ENCODE data around the gene ARHGAP19.
A peak's percentile ranks its signal among the peaks of the same experiment; 100 is the strongest.

Gene ARHGAP19

GRCh38 chr10:97210543-97210960 lies 81.9 kb downstream of the ARHGAP19 start:
- no peak overlapping the region for H3K4me2 ChIP-seq
- H3K27me3 ChIP-seq: peaks cover 4 to 36% (median 25%) of the 10 kb centered on the region in 11 experiments; a peak in 20 of 22 replicates
- peaks cover 0 to 17% (median 0%) of the 10 kb centered on the region in 11 experiments; a peak in 6 of 22 replicates for H4K20me1 ChIP-seq
- no peak overlapping the region for H3K9ac ChIP-seq
- H3K9me3 ChIP-seq (replicated peaks in 1 of 11): 0 out of 22 replicates have a peak, but pooled peaks cover 0 to 2% (median 0%) of the 10 kb centered on the region in 11 experiments
- no peak overlapping the region for H3K4me3 ChIP-seq
- peaks cover under 1 to 3% (median 1%) of the 10 kb centered on the region in 10 experiments; a peak in 14 of 20 replicates for H3K4me1 ChIP-seq
- peaks cover 0 to 1% (median 0%) of the 10 kb centered on the region in 11 experiments; a peak in 2 of 22 replicates for H3K36me3 ChIP-seq
- no peak overlapping the region for H3K27ac ChIP-seq
- no peak for TF ChIP-seq Cebpa-rat (IDR thresholded peaks at IDR 0.05)

GRCh38 chr10:97207756-97208346 lies 84.6 kb downstream of the ARHGAP19 start:
- no peak overlapping the region for H3K27ac ChIP-seq
- peaks cover 0 to 22% (median 11%) of the 10 kb centered on the region in 11 experiments; a peak in 11 of 22 replicates for H3K27me3 ChIP-seq
- H3K4me2 ChIP-seq: no peak overlapping the region
- H4K20me1 ChIP-seq: peaks cover 0 to 16% (median 0%) of the 10 kb centered on the region in 11 experiments; a peak in 6 of 22 replicates
- H3K9ac ChIP-seq: no peak overlapping the region
- TF ChIP-seq Cebpa-rat (IDR thresholded peaks at IDR 0.05): no peak
- H3K9me3 ChIP-seq (replicated peaks in 1 of 11): peaks cover 0 to 13% (median 7%) of the 10 kb centered on the region in 11 experiments; a peak in 10 of 22 replicates
- no peak overlapping the region for H3K4me3 ChIP-seq
- H3K4me1 ChIP-seq: 0 out of 20 replicates have a peak, but pooled peaks cover 0 to under 1% (median 0%) of the 10 kb centered on the region in 10 experiments
- no peaks in the 10 kb centered on the region for H3K36me3 ChIP-seq

GRCh38 chr10:97207131-97207530 lies 85.3 kb downstream of the ARHGAP19 start:
- Histone ChIP-seq H3K9ac (no peak overlapping the region), H3K27ac (no peak overlapping the region), H3K4me3 (no peak overlapping the region), H4K20me1 (peaks cover 0 to 16% (median 0%) of the 10 kb centered on the region in 11 experiments; a peak in 6 of 22 replicates), H3K4me1 (peaks cover 0 to 7% (median 6%) of the 10 kb centered on the region in 10 experiments; a peak in 15 of 20 replicates), H3K9me3 (replicated peaks in 1 of 11) (peaks cover 0 to 13% (median 7%) of the 10 kb centered on the region in 11 experiments; a peak in 10 of 22 replicates), H3K4me2 (no peak overlapping the region), H3K36me3 (no peaks in the 10 kb centered on the region), H3K27me3 (peaks cover 0 to 28% (median 13%) of the 10 kb centered on the region in 11 experiments; a peak in 13 of 22 replicates)
- TF ChIP-seq Cebpa-rat (IDR thresholded peaks at IDR 0.05): no peak

DNA sequence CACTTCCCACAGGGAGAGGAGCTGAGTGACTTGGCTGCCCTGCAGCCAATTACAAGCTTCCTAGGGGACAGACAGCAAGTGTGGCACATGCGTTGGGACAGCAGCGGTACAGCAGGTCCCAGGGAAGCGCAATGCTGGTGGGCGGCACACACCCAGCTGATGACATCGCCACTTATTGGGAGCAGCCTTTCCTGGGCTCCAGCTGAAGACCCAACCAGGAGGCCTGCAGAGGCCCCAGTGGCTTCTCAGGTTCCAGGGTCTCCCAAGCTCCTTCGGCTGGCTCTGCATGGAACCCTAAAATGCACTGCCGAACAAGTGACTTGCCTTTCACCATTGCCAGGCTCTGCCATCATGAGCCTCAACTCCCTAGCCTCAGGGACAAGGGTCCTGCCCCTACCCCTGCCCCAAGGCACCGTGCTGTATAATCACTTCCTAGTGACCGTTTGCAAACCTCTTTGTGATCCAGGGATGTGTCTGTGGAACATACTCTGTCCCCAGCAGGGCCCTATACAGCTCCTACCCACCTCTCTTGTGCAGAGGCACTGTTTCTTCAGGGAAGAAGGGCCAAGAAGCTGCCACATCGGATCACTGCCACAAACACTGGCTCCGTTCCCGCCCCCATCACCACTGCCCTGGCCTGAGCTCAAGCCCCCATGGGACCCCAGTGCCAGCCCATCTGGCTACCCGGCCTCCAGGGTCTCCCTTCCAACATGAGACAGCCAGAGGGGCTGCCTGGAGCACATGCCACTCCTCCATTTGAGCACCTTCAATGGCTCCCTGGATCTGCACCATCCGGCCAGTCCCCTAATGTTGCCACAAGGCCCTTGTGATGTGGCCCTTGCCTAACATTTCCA lies 87.4 kb downstream of the ARHGAP19 start:
- Histone ChIP-seq H3K4me3 (no peak overlapping the region), H3K9me3 (replicated peaks in 1 of 11) (peaks cover 0 to 13% (median 7%) of the 10 kb centered on the region in 11 experiments; a peak in 10 of 22 replicates), H3K36me3 (no peaks in the 10 kb centered on the region), H3K27ac (no peak overlapping the region), H3K4me1 (peaks cover 7 to 28% (median 26%) of the 10 kb centered on the region in 10 experiments; a peak in 19 of 20 replicates), H3K9ac (no peak overlapping the region), H4K20me1 (peaks cover 0 to 15% (median 5%) of the 10 kb centered on the region in 11 experiments; a peak in 4 of 22 replicates), H3K27me3 (peaks cover 4 to 41% (median 23%) of the 10 kb centered on the region in 11 experiments; a peak in 16 of 22 replicates), H3K4me2 (no peak overlapping the region)
- TF ChIP-seq Cebpa-rat (IDR thresholded peaks at IDR 0.05): no peak

DNA sequence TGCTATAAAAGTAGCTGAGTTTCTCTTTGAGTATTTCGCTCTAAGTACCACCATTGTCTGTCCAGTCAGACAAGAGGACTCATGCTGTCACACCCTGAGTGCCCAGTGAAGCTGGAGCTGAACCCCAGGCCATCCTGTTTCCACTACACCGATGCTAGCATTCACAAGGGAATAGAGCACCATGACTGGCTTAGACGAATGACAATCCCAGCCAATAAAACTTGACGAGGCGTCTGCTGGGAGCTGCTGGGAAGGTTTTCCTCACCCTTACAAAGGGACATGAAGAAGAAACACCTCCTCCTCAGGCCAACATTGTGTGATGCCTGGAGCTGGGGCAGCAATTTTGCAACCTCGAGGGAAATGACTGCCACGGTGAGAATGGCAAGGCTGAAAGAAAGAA lies 89.2 kb downstream of the ARHGAP19 start:
- peaks cover 23 to 46% (median 44%) of the 10 kb centered on the region in 10 experiments for H3K4me1 ChIP-seq
- H3K36me3 ChIP-seq: no peaks in the 10 kb centered on the region
- TF ChIP-seq Cebpa-rat (IDR thresholded peaks at IDR 0.05): no peak
- peaks cover 0 to 13% (median 7%) of the 10 kb centered on the region in 11 experiments; a peak in 10 of 22 replicates for H3K9me3 ChIP-seq (replicated peaks in 1 of 11)
- H3K27ac ChIP-seq: no peak overlapping the region
- no peak overlapping the region for H3K9ac ChIP-seq
- no peak overlapping the region for H3K4me3 ChIP-seq
- H3K4me2 ChIP-seq: no peak overlapping the region
- H3K27me3 ChIP-seq: peaks cover 9 to 53% (median 39%) of the 10 kb centered on the region in 11 experiments; a peak in 18 of 22 replicates
- H4K20me1 ChIP-seq: peaks cover 0 to 26% (median 6%) of the 10 kb centered on the region in 11 experiments; a peak in 6 of 22 replicates

DNA sequence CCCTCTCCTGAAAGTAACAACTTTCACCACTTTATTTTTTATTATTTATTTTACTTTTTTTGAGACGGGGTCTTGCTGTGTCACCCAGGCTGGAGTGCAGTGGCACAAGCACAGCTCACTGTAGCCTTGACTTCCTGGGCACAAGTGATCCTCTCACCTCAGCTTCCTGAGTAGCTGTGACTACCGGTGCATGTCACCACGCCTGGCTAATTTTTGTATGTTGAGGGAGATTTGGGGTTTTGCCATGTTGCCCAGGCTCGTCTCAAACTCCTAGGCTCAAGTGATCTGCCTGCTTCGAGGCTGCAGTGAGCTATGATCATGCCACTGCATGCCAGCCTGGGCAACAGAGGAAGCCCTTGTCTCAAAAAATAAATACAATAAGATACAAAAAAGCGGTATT lies 91.8 kb downstream of the ARHGAP19 start:
- Histone ChIP-seq H3K27ac (no peak overlapping the region; a peak in 1 of 22 replicates), H3K9ac (no peak overlapping the region), H3K36me3 (no peaks in the 10 kb centered on the region), H3K4me2 (peak overlapping the region; percentile 27 to 86 (median 80); a peak in 21 of 22 replicates), H4K20me1 (peaks cover 0 to 30% (median 7%) of the 10 kb centered on the region in 11 experiments; a peak in 8 of 22 replicates), H3K4me1 (peaks cover 23 to 71% (median 60%) of the 10 kb centered on the region in 10 experiments), H3K27me3 (peaks cover 24 to 60% (median 46%) of the 10 kb centered on the region in 11 experiments; a peak in 21 of 22 replicates), H3K9me3 (replicated peaks in 1 of 11) (peaks cover 0 to 13% (median 7%) of the 10 kb centered on the region in 11 experiments; a peak in 10 of 22 replicates), H3K4me3 (no peak overlapping the region; a peak in 1 of 20 replicates)
- TF ChIP-seq Cebpa-rat (IDR thresholded peaks at IDR 0.05): no peak

GRCh38 chr10:97199152-97199551 lies 93.3 kb downstream of the ARHGAP19 start:
- Histone ChIP-seq H3K4me2 (peak overlapping the region; percentile 72 to 86 (median 80)), H3K4me1 (peaks cover 23 to 77% (median 63%) of the 10 kb centered on the region in 10 experiments), H3K4me3 (no peak overlapping the region), H3K27me3 (peaks cover 24 to 61% (median 46%) of the 10 kb centered on the region in 11 experiments; a peak in 21 of 22 replicates), H3K36me3 (no peaks in the 10 kb centered on the region), H4K20me1 (peaks cover 0 to 32% (median 7%) of the 10 kb centered on the region in 11 experiments; a peak in 8 of 22 replicates), H3K27ac (no peak overlapping the region; a peak in 1 of 22 replicates), H3K9ac (no peak overlapping the region), H3K9me3 (replicated peaks in 1 of 11) (peaks cover 0 to 12% (median 7%) of the 10 kb centered on the region in 11 experiments; a peak in 10 of 22 replicates)
- TF ChIP-seq Cebpa-rat (IDR thresholded peaks at IDR 0.05): no peak

DNA sequence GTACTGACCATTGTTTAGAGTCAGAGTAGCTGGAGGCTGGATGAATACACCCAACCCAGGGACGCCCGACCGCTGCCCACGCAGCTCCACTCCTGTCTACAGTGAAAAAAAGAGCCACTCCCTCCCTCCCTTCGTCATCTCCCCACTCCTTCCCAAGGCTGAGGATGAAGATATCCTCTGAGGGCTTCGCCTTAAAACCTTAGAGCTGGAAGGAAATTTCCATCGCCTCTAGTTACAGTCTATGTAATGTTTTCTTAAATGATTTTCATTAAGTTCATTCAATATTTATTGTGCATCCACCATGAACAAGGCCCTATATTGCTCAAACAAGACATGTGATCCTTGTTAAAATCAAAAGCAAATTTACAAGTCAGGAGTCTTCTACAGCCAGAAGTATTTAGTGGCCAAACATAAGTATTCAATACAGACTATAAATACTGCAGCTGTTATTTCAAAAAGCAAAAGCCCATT lies 95.4 kb downstream of the ARHGAP19 start:
- Histone ChIP-seq H3K27ac (no peak overlapping the region), H3K9ac (peak overlapping the region in 1 of 11 experiments; percentile 61; a peak in 1 of 22 replicates), H3K36me3 (no peaks in the 10 kb centered on the region), H4K20me1 (peaks cover 0 to 32% (median 7%) of the 10 kb centered on the region in 11 experiments; a peak in 8 of 22 replicates), H3K4me1 (peaks cover 23 to 70% (median 56%) of the 10 kb centered on the region in 10 experiments), H3K4me2 (peak overlapping the region in 10 of 11 experiments; percentile 90 to 98 (median 94); a peak in 16 of 22 replicates), H3K9me3 (replicated peaks in 1 of 11) (no peaks in the 10 kb centered on the region), H3K27me3 (peaks cover 24 to 50% (median 33%) of the 10 kb centered on the region in 11 experiments; a peak in 20 of 22 replicates), H3K4me3 (peak overlapping the region in 1 of 10 experiments; percentile 61; a peak in 1 of 20 replicates)
- TF ChIP-seq Cebpa-rat (IDR thresholded peaks at IDR 0.05): no peak
